PC-9 (cell line): ENCODE results near the gene C1QL2. TPM values are rescaled to one million over a fixed set of nuclear protein-coding genes. Genes with fewer than 3 reads are reported as not detected.

ENCODE experiments used
- BruUV-seq: library from RNA; stranded (reverse); fragments of 400-500 nt; replicated peaks from 2 replicates; lab custom pipeline; 2021; lab: Mats Ljungman, UMichigan
- CTCF ChIA-PET: fragments of 300-600 bp; sonication (Branson Sonifier 250); formaldehyde crosslinking; loops from one replicate; lab custom pipeline; 2022; ENCODE audit warnings: antibody characterized with exemption; lab: Charles Lee
- POLR2A ChIA-PET: fragments of 300-600 bp; sonication (Branson Sonifier 250); formaldehyde crosslinking; loops from one replicate; lab custom pipeline; 2022; ENCODE audit warnings: antibody characterized with exemption; ENCODE audit not compliant: unreplicated experiment; lab: Charles Lee
- DNase-seq, 2 experiments: peaks; one replicate each; pipeline versions ENCODE4 v3.0.0 to v3.0.0-alpha.2; 2015 to 2022; ENCODE audit warnings: mixed read lengths in 1 of 2
- H2AFZ ChIP-seq: fragments of 200-600 bp; sonication (generic); 2 replicates; pipeline ENCODE4 v1.8.1; 2017; ENCODE audit warnings: antibody characterized with exemption
- H3F3A ChIP-seq: fragments of 200-600 bp; sonication (generic); 2 replicates; pipeline ENCODE4 v1.8.1; 2017; ENCODE audit warnings: antibody characterized with exemption, mild to moderate bottlenecking, low read depth; ENCODE audit not compliant: insufficient read depth
- H3K27ac ChIP-seq: fragments of 200-600 bp; sonication (generic); 2 replicates; pipeline ENCODE4 v1.6.1; 2016; ENCODE audit warnings: mixed run types
- H3K27me3 ChIP-seq: fragments of 200-600 bp; sonication (generic); 2 replicates; pipeline ENCODE4 v1.6.1; 2016; ENCODE audit warnings: low read depth, mixed run types; ENCODE audit not compliant: insufficient read depth
- H3K36me3 ChIP-seq: fragments of 200-600 bp; sonication (generic); 2 replicates; pipeline ENCODE4 v1.6.1; 2016; ENCODE audit warnings: low read depth, mixed run types
- H3K4me1 ChIP-seq: fragments of 200-600 bp; sonication (generic); replicated peaks from 2 replicates; pipeline ENCODE4 v1.6.1; 2016; ENCODE audit warnings: mixed run types; ENCODE audit not compliant: insufficient read depth
- H3K4me2 ChIP-seq: fragments of 200-600 bp; sonication (generic); 2 replicates; pipeline ENCODE4 v1.6.1; 2017; ENCODE audit warnings: mixed run types
- H3K4me3 ChIP-seq: fragments of 200-600 bp; sonication (generic); 2 replicates; pipeline ENCODE4 v1.6.1; 2016; ENCODE audit warnings: mixed run types
- H3K79me2 ChIP-seq: fragments of 200-600 bp; sonication (generic); 2 replicates; pipeline ENCODE4 v1.6.1; 2017; ENCODE audit warnings: low read depth, mixed run types
- H3K9me2 ChIP-seq: fragments of 200-600 bp; sonication (generic); 2 replicates; pipeline ENCODE4 v1.8.1; 2017; ENCODE audit warnings: mild to moderate bottlenecking; ENCODE audit not compliant: insufficient read depth
- H3K9me3 ChIP-seq: fragments of 200-600 bp; sonication (generic); 2 replicates; pipeline ENCODE4 v1.8.1; 2016; ENCODE audit warnings: low read depth; ENCODE audit not compliant: insufficient read depth
- H4K20me1 ChIP-seq: fragments of 200-600 bp; sonication (generic); 2 replicates; pipeline ENCODE4 v1.8.1; 2017; ENCODE audit not compliant: insufficient read depth
- CTCF ChIP-seq: fragments of 200-600 bp; sonication (generic); conservative IDR thresholded peaks from 2 replicates; pipeline ENCODE4 v1.6.1; 2017; ENCODE audit warnings: mixed run types, antibody characterized with exemption, mild to moderate bottlenecking, moderate library complexity
- EZH2 ChIP-seq: fragments of 200-600 bp; sonication (generic); IDR thresholded peaks from 2 replicates; pipeline ENCODE4 v1.8.0; 2017; ENCODE audit warnings: antibody characterized with exemption, low read depth
- intact Hi-C: fragments of 100-400 bp; cut with micrococcal nuclease; formaldehyde crosslinking; loops from one replicate; pipeline ENCODE4 v1.10.0; 2022; ENCODE audit not compliant: unreplicated experiment
- total RNA-seq: library from RNA; stranded (reverse); gene quantifications from 2 replicates; pipeline ENCODE4 v1.2.3, GENCODE V29; 2021

C1QL2 gene
- total RNA-seq, 1 experiment from 2014 or later, result not detected

- H4K20me1 ChIP-seq, result no peaks in the 10 kb centered on the region
- no peaks in the 10 kb centered on the region for H3K79me2 ChIP-seq
- no peaks in the 10 kb centered on the region for H3K27me3 ChIP-seq
- no peak overlapping the region for H3K4me3 ChIP-seq
- H3K36me3 ChIP-seq, result no peaks in the 10 kb centered on the region
- CTCF ChIA-PET, result no interaction called here
- H3K4me1 ChIP-seq, result peaks cover 10% of the 10 kb centered on the region
- no TSS peak for BruUV-seq
- no peaks in the 10 kb centered on the region for H3K9me2 ChIP-seq
- H3K27ac ChIP-seq, result peak overlapping the region; percentile 91; the same call in 1 of the 2 replicates
- H3K4me2 ChIP-seq, result no peak overlapping the region
- H2AFZ ChIP-seq, result no peak overlapping the region
- H3K9me3 ChIP-seq, result peaks cover 35% of the 10 kb centered on the region
- TF ChIP-seq EZH2, result no peak
- no peak for TF ChIP-seq CTCF
- intact Hi-C loops, result no loop called here
- POLR2A ChIA-PET, result no interaction called here
- no peak for DNase-seq
- H3F3A ChIP-seq, result peaks cover 20% of the 10 kb centered on the region
Observed at GRCh38 chr2:119112770-119113488, 45.6 kb downstream of the C1QL2 start.

DNA sequence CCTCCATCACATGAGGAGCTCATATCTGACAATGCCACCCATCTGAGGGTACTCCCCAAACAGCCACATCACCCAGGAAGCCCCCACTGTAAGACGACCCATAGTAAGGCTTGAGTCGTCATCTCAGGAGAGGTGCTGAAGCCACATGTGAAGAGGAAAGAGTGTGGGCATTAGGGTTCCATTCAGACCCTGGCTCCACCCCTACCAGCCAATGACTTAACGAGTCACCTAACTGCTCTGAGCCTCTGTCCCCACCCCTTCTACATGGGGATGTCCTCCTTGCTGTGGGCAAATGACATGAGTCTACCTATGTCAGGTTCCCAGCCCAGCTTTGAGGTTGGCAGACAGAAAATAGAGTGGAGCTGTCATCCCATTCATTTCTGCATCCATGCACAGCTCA is 46.3 kb downstream of the C1QL2 start:
- Histone ChIP-seq H3K27me3 (no peaks in the 10 kb centered on the region), H3F3A (peaks cover 20% of the 10 kb centered on the region), H3K4me1 (peaks cover 10% of the 10 kb centered on the region), H3K27ac (peak overlapping the region; percentile 91), H3K9me2 (no peaks in the 10 kb centered on the region), H3K79me2 (no peaks in the 10 kb centered on the region), H3K9me3 (peaks cover 35% of the 10 kb centered on the region), H3K36me3 (no peaks in the 10 kb centered on the region), H4K20me1 (no peaks in the 10 kb centered on the region), H3K4me2 (peak overlapping the region; percentile 30), H3K4me3 (no peak overlapping the region), H2AFZ (peak overlapping the region; percentile 60; the same call in 1 of the 2 replicates)
- no peak for DNase-seq
- POLR2A ChIA-PET, result interaction anchor here (0.6 to 0.8 kb wide), 2 partner anchors 59 to 141 kb away, joined by 3 to 6 read pairs; no protein-coding TSS in a partner anchor
- intact Hi-C loops, result no loop called here
- CTCF ChIA-PET, result no interaction called here
- no TSS peak for BruUV-seq
- TF ChIP-seq EZH2 (no peak), CTCF (no peak)

GRCh38 chr2:119111115-119111975 is 47.2 kb downstream of the C1QL2 start:
- peak; percentile 7 to 85 for DNase-seq
- Histone ChIP-seq H3K27ac (peak overlapping the region; percentile 91), H3K36me3 (no peaks in the 10 kb centered on the region), H4K20me1 (no peaks in the 10 kb centered on the region), H3K9me3 (peaks cover 42% of the 10 kb centered on the region), H3K27me3 (no peaks in the 10 kb centered on the region), H3K4me2 (peak overlapping the region; percentile 30), H3K79me2 (no peaks in the 10 kb centered on the region), H3K4me1 (peaks cover 10% of the 10 kb centered on the region), H3K9me2 (no peaks in the 10 kb centered on the region), H2AFZ (peak overlapping the region; percentile 60; the same call in 1 of the 2 replicates), H3K4me3 (no peak overlapping the region), H3F3A (peaks cover 20% of the 10 kb centered on the region)
- CTCF ChIA-PET, result no interaction called here
- intact Hi-C loops, result no loop called here
- POLR2A ChIA-PET, result interaction anchor here (0.8 kb wide), 1 partner anchor 59 kb away, joined by 3 read pairs; no protein-coding TSS in a partner anchor
- no peak for TF ChIP-seq CTCF
- no peak for TF ChIP-seq EZH2
- no TSS peak for BruUV-seq
